Activated CD4-positive, CD25-positive, alpha-beta regulatory T cell treated with anti-CD3 and anti-CD28 coated beads, Interleukin-2, amount 50 U/mL, for 16 hours (primary cell): Measurements from ENCODE around the gene ETHE1.
"Not testable (repeated sequence)": the region's sequence is repeated elsewhere in the genome, so short reads cannot be mapped to it uniquely, and the experiment has no call there.

Source experiments
- DNase-seq: peaks from one replicate; pipeline ENCODE4 v3.0.0-alpha.2; 2020; ENCODE audit warnings: low read depth, low spot score

ETHE1 gene

GRCh38 chr19:43552198-43552450 is 25.1 kb upstream of the ETHE1 start:
- no peak for DNase-seq

GRCh38 chr19:43551399-43552197 is 24.6 kb upstream of the ETHE1 start:
- DNase-seq, result no peak

DNA sequence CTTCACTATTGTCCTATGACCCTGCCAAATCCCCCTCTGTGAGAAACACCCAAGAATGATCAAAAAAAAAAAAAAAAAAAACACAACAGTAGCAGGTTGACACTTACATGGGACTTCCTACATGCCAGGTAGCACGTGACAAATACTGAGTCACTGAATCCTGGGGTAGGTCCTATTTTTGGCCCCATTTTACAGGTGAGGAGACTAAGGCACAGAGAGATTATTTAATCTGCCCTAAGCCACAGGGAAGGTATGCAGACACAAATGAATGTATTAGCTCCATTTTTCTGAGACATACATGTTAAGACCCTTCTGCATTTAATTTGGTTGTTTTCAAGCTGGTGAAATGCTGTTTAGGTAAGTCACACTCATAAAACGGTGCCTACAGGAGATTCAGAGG is 21.7 kb upstream of the ETHE1 start:
- DNase-seq, result no peak

GRCh38 chr19:43547926-43548325 is 20.9 kb upstream of the ETHE1 start:
- DNase-seq, result not testable (repeated sequence)

GRCh38 chr19:43546581-43546980 is 19.6 kb upstream of the ETHE1 start:
- no peak for DNase-seq

DNA sequence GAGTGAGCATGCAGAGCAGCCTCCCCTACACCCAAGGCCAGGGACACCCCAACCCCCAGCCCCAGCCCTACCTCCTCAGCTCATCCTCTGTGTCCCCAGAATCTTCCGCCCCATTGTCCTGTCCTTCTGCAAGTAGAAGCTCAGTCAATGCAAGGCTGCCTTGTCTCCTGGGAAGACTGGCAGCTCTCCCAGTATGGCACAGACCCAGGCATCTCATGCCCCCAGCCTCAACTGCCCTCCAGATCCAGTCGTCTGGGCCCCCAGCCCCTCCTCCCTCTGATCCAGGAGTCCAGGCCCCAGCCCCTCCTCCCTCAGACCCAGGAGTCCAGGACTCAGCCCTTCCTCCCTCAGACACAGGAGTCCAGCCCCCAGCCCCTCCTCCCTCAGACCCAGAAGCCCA is 19.0 kb upstream of the ETHE1 start:
- no peak for DNase-seq

DNA sequence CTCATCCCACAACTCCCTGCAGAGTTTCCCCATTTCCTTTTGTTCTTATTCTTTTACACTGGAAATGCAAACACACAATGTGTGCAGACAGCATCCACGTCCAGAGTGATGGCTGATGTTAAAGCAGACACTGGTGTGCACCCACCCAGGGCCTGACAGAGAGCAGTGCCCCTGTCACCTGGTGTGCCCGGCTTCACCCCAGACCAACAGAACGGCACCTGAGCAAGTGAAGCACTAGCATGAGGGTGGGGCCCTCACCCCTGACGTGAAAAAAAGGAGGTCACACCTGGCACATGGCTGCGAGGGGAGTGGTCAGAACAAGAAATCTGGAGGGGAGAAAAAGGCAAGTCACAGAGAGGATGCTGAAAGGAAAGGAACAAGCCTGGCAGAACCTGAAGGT is 18.3 kb upstream of the ETHE1 start:
- no peak for DNase-seq

GRCh38 chr19:43544077-43544476 is 17.1 kb upstream of the ETHE1 start:
- DNase-seq, result no peak

- no peak for DNase-seq
Measured at GRCh38 chr19:43541920-43542650, 15.1 kb upstream of the ETHE1 start.

GRCh38 chr19:43540381-43540780 is 13.4 kb upstream of the ETHE1 start:
- no peak for DNase-seq

- DNase-seq, result no peak
Measured at GRCh38 chr19:43538922-43539321, 11.9 kb upstream of the ETHE1 start.

GRCh38 chr19:43534816-43535761 is 8.1 kb upstream of the ETHE1 start:
- no peak for DNase-seq

GRCh38 chr19:43534305-43534815 is 7.4 kb upstream of the ETHE1 start:
- DNase-seq, result no peak

- DNase-seq, result peak; percentile 86
Measured at GRCh38 chr19:43533546-43534304, 6.7 kb upstream of the ETHE1 start.

DNA sequence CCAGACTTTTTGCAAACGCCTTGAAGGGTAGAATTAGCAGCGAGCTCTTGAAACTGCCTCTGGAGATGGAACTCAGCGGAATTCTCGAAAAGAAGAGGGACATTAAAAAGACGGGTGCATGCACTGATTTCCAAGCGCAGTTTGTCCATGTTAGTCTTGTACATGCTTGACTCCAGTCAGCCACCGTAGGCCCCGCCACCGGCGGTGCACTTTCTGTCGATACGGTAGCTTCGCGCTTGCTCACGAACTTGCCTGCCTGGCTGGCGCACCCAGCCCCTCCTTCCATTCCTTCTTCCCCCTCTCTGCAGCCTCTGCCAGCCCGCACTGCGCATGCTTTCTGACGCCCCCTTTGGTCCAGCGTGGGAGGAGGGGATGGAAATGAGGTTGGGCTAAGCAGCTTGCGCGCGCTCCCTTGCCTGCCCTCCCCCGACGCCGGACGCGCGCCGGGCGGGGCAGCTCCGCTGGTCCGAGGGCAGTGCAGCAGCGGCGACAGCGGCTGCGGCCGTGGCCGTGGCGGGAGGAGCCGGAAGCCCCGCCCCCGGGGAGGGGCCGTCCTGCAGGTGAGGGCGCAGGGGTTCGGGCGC is 6.1 kb upstream of the ETHE1 start, which contains the start of gene ZNF575:
Gene ZNF575 (plus strand): TSS at position 227 of the 584 bp plus-strand sequence. CDS start 1,235 bp downstream, outside the sequence.
- DNase-seq, result peak; percentile 65

- no peak for DNase-seq
Measured at GRCh38 chr19:43532571-43532961, 5.6 kb upstream of the ETHE1 start.

- DNase-seq, result no peak
Measured at GRCh38 chr19:43527860-43528622, 1.0 kb upstream of the ETHE1 start.

GRCh38 chr19:43525836-43526771 is 897 bp downstream of the ETHE1 start:
- DNase-seq, result no peak
